ENCODE results near the gene ZNF627.
"Not testable (repeated sequence)": the region's sequence is repeated elsewhere in the genome, so short reads cannot be mapped to it uniquely, and the experiment has no call there.

The ZNF627 gene

DNA sequence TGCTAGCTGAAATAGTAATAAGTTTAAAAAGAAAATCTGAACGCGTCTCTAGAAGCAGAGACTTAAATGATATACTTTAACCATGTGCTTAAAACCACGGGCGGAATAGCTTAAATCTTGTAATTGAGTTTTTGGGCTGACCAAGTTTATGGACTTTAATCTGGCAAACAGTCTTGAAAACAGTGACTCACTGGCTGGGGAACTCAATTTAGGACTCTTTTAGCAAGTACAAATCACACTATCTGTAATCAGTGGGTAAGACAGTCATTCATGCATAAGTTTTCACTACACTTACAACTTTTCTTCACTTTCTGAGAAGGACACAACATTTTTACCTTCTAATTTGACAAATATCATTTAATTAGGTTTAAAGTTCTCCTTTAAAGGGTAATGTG is 26.8 kb downstream of the ZNF627 start:
- DNase-seq (ENCODE audit: low spot score) = no peak

DNA sequence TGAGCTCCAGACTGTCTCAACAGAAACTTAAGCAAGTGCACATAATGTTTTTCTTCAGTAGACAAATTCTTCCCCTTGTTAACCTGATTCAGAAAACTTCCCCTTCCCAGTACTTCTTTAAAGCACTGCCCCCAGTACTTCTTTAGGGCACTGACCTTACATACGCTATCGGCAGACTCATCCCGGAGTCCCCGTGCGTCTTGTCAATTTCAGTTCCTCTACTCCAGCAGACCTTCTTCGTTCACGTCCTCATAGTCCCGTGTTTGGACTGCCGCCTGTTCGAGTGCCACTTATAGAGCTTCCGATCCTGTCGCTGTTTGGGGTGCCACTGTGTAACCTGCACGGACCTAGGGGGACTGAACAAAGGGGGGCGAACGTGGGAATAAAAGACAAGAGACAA is 29.0 kb downstream of the ZNF627 start:
- DNase-seq (ENCODE audit: low spot score) = no peak

DNA sequence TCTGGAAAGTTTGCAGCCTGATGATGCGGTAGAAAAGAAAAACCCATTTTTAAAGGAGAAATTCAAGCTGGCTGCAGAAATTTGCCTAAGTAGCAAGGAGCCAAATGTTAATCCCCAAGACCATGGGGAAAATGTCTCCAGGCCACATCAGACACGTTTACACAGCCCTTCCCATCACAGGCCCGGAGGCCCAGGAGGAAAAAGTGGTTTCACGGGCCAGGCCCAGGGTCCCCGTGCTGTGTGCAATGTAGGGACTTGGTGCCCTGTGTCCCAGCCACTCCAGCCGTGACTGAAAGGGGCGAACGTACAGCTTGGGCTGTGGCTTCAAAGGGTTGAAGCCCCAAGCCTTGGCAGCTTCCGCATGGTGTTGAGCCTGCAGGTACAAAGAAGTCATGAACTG is 35.9 kb downstream of the ZNF627 start:
- DNase-seq (ENCODE audit: low spot score) = no peak

DNA sequence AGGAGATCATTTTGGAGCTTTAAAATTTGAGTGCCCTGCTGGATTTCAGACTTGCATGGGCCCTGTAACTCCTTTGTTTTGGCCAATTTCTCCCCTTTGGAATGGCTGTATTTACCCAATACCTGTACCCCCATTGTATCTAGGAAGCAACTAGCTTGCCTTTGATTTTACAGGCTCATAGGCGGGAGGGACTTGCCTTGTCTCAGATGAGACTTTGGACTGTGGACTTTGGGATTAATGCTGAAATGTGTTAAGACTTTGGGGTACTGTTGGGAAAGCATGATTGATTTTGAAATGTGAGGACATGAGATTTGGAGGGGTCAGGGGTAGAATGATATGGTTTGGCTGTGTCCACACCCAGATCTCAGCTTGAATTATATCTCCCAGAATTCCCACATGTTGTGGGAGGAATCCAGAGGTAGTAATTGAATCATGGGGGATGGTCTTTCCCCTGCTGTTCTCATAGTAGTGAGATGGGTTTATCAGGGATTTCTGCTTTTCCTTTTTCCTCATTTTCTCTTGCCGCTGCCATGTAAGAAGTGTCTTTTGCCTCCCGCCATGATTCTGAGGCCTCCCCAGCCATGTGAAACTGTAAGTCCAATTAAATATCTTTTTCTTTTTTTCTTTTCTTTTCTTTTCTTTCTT is 36.9 kb downstream of the ZNF627 start:
- DNase-seq (ENCODE audit: low spot score) = not testable (repeated sequence)

DNA sequence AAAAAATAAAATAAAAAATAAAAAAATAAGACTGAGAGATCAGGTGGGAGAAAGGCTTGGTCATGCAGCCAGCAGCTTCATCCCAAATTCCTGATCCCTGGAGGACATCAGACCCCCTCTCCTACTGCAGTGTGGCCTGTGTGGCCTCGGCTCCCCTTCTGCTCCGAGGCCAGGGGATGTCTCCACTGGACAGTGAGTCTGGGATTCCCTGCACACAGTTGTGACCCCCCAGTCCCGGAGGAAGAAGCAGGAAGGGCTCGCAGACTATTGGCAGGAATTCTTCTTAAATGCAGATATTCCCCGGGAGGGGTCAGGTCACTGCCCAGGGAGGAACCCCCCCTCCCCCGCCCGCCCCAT is 41.9 kb downstream of the ZNF627 start:
- no peak for DNase-seq (ENCODE audit: low spot score)

DNA sequence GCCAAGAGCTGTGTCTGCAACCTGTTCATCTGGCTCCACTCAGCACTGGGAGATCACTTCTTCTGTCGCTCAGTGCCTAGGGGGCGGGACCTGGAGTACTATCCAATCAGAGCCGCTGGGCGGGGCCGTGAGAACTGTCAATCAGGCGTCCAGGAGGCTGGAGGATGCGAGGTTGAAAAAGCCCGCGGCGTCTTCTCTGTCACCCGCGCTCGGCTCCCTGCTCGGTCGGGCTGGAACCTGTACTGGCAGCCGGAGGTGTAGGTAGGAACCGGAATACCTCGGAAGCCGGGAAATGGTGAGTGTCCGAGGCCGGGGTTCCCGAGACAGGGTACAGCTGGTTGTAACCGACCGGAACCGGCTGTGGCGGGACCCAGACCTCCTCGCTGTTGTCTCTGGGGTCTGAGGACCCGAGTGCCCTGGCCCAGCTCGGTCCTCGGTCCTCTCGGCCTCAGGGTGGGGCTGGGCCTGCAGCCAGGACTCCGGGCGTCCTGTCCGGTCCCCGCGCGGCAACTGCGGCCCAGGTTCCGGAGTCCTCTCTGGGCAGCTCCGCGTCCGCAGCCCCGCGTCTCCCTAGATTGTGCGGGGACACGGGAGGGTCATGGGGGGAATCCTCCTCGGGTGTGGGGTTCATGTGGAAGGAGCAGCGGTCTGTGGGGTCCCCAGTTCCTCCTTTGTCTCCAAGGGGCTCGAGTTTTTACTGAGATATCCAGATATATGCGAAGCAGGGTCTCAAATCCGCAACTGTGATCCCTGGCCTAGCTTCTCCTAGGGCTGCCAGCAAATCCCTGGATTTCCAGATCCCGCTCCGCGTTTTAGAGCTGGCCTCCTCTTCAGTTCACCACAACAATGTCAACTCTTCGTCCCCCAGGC is 42.6 kb downstream of the ZNF627 start:
- peak; percentile 96 for DNase-seq (ENCODE audit: low spot score)

DNA sequence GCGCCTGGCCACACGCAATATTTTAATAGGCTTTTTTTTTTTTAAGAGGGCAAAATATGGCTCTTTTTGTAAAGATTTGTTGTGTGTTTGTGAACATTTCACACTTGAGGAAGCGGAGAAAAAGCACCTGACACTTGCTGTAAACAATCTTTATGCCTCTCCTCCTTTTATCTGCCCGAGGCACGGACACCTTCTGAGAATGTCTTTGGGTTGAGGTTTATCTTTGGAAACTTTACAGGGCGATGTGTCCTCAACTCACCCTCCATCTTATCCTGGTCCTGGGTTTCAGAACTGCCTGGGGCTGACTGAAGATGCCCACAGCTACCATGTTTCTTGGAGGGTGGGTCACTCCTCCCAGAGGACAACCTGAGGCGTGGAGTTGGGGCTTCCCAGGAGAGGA is 44.0 kb downstream of the ZNF627 start:
- DNase-seq (ENCODE audit: low spot score) = no peak

DNA sequence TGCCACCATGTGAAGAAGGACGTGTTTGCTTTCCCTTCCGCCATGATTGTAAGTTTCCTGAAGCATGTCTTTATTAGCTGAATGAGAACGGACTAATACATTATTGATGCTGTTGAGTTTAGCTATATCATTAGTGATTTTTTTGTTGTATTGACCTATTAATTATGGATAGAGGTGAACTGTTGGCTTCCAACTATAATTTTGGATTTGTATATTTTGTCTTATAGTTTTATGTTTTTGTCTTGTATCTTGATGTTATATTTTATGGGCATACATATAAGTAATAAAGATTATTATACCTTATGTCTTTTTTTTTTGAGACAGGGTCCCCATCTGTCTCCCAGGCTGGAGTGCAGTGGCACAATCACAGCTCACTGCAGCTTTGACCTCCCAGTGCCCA is 45.6 kb downstream of the ZNF627 start:
- no peak for DNase-seq (ENCODE audit: low spot score)

DNA sequence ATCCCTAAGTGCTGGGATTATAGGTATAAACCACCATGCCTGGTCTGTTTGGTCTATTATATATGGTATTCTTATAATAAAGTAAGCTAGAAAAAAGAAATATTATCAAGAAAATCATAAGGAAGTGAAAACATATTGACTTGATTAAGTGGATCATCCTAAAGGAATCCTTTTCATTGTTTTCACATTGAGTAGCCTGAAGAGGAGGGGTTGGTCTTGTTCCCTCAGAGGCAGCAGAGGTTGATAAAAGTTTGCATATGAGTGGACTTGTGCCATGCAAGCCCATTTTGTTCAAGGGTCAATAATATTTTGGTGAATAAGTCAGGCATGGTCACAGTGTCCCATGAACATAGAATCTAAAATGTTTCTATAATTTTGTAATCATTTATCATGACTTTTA is 52.7 kb downstream of the ZNF627 start:
- no peak for DNase-seq (ENCODE audit: low spot score)

DNA sequence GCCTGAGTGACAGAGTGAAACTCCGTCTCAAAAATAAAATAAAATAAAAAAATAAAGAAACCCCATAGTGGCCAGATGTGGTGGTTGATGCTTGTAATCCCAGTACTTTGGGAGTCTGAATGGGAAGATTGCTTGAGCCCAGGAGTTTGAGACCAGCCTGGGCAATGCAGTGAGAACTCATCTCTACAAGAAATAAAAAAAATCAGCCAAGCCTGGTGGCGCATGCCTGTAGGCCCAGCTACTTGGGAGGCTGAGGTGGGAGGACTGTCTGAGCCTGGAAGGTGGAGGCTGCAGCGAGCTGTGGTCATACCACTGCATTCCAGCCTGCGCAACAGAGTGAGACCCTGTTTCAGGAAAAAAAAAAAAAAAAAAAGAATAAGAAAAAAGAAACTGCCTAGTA is 53.8 kb downstream of the ZNF627 start:
- no peak for DNase-seq (ENCODE audit: low spot score)

DNA sequence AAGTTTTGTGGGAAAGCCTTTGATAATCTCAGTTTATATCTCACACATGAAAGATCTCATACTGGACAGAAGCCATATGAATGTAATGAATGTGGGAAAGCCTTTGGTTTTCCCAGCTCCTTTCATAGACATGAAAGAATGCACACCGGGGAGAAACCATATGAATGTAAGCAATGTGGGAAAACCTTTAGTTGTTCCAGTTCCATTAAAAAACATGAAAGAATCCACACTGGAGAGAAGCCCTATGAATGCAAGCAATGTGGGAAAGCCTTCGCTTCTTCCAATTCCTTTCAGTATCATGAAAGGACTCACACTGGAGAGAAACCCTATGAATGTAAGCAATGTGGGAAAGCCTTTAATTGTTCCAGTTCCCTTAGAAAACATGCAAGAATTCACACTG is 54.8 kb downstream of the ZNF627 start:
- DNase-seq (ENCODE audit: low spot score) = no peak

DNA sequence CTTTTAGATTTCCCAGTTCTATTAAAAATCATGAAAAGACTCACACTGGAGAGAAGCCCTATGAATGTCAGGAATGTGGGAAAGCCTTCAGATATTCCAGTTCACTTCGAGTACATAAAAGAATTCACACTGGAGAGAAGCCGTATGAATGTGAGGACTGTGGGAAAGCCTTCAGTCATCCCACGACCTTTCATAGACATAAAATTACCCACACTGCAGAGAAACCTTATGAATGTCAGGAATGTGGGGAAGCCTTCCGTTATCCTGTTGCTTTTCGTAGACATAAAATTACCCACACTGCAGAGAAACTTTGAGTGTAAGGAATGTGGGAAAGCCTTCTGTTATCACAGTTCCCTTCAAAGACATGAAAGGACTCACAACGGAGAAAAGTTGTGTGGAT is 55.2 kb downstream of the ZNF627 start:
- no peak for DNase-seq (ENCODE audit: low spot score)

DNA sequence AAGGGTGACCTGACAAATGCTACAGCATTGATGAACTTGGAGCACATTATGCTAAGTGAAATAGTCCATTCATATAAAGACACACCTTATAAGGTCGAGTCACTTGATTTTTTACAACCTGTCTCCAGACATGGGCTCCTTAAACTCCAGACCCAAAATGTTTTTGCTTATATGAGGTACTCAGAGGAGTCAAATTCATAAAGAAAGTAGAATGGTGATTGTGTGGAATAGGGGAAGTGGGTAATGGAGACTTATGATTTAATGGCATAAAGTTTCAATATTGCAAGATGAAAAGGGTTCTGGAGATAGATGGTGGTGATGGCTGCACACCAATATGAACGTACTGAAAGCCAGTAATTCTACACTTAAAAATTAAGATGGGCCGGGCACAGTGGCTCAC is 59.3 kb downstream of the ZNF627 start:
- no peak for DNase-seq (ENCODE audit: low spot score)

DNA sequence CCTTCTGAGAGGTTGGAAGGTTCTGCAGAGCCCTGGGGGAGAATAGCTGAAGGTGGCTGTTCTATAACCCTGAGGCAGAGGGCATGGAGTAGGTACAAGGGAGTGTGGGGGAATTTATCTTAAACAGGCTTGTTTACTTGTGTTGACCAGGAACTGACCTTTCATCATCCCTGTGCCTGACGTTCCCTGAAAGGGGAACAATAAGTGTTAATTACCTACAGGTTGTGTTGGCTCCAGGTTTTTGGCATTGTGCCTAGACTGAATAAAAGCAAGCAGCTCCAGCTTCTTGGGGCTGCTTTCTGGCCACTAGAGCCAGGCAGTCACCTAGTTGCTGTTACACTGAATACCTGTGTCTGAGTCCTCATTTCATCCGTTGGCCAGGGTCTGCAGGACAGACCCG is 60.0 kb downstream of the ZNF627 start:
- no peak for DNase-seq (ENCODE audit: low spot score)

DNA sequence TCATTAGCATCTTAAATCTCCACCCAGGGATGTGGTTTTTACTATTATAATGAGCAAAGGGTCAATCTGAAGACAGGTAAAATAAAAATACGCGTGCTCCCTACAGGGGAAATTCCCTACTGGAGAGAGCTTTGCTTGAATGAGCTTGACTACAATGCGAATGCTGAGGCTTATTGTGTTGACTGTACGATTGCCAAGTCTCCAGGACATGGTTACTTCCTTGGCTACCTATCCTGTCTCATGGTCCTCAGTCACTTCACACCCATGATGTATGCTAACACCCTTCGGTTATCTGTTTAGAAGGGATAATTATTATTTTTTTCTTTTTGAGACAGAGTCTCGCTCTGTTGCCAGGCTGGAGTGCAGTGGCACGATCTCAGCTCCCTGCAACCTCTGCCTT is 61.7 kb downstream of the ZNF627 start:
- DNase-seq (ENCODE audit: low spot score) = no peak

DNA sequence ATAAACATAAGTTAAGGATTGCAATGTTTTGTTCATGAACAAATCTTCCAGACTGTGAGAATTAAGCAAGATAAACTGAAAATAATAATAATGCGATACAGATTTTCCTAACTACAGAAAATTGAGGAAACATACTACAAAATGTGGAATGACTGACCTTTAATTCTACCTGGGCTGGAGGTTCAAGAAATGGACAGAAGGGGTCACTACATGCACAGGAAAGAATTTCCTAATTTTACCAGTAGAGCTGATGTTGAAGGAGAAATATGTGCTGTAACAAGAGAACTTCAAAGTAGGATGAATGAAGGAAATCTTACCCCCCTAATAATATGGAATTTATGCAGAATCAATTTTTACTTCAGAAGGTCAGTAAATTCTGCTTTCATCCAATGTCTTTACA is 62.3 kb downstream of the ZNF627 start:
- DNase-seq (ENCODE audit: low spot score) = no peak

DNA sequence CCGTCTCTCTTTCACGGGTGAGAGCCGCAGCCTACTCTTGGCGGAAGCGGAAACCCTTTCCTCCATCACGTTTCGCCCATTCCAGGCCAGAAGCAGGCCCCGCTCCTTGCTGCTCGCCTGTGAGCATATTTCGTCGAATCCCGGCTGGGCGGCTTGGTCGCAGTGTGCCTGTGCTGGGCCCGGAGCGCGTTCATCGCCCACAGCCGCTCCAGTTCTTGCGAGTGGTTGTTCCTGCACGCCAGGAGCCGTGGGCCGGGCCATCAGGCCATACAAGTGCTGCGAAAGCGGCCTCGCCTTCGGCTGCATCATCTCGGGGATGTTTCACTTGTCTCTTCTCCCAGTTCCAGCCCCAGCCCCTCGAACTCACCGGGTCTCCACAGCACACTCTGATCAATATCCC is 65.0 kb downstream of the ZNF627 start:
- no peak for DNase-seq (ENCODE audit: low spot score)

DNA sequence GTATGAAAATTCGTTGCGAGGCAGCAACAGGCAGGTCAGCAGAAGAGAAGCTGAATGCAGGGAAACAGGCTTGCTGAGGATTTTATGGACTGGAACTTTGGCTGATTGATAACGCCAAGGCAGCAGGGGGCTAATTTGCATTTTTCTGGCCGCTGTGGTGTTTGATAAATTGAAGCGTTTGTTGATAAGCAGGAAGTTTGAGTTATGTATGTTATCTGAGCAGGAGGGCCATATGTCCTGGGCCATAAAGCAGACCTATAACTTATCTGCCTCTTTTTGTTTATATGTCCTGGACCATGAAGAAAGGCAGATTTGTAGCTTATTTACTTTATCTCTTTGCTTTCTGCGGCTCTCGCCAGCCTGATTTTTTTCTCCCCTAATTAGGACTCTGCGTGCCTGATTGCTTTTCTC is 65.9 kb downstream of the ZNF627 start:
- no peak for DNase-seq (ENCODE audit: low spot score)

Measured in germinal center (tissue), 1 donor.